ENCODE measurements around the gene PANK3.

The PANK3 gene

GRCh38 chr5:168562279-168562678 is 16.9 kb downstream of the PANK3 start:
- no peak for TF ChIP-seq CTCF (IDR thresholded peaks at IDR 0.05; ENCODE audit: borderline replicate concordance, control extremely low read depth, extremely low read depth, insufficient read depth, missing control alignments)
- in situ Hi-C loops (cut with MboI; ENCODE audit: low sequenced_read_pairs, unreplicated experiment): no loop called here
- DNase-seq (ENCODE audit: low spot score): no peak

- no peak for TF ChIP-seq CTCF (IDR thresholded peaks at IDR 0.05; ENCODE audit: borderline replicate concordance, control extremely low read depth, extremely low read depth, insufficient read depth, missing control alignments)
- no peak for DNase-seq (ENCODE audit: low spot score)
- in situ Hi-C loops (cut with MboI; ENCODE audit: low sequenced_read_pairs, unreplicated experiment): no loop called here
Measured at GRCh38 chr5:168557389-168557788, 21.8 kb downstream of the PANK3 start.

GRCh38 chr5:168553377-168554130 is 25.6 kb downstream of the PANK3 start:
- DNase-seq (ENCODE audit: low spot score): no peak
- TF ChIP-seq CTCF (IDR thresholded peaks at IDR 0.05; ENCODE audit: borderline replicate concordance, control extremely low read depth, extremely low read depth, insufficient read depth, missing control alignments): no peak
- in situ Hi-C loops (cut with MboI; ENCODE audit: low sequenced_read_pairs, unreplicated experiment): no loop called here

- no peak for TF ChIP-seq CTCF (IDR thresholded peaks at IDR 0.05; ENCODE audit: borderline replicate concordance, control extremely low read depth, extremely low read depth, insufficient read depth, missing control alignments)
- in situ Hi-C loops (cut with MboI; ENCODE audit: low sequenced_read_pairs, unreplicated experiment): no loop called here
- no peak for DNase-seq (ENCODE audit: low spot score)
Measured at GRCh38 chr5:168552146-168552545, 27.0 kb downstream of the PANK3 start.

- in situ Hi-C loops (cut with MboI; ENCODE audit: low sequenced_read_pairs, unreplicated experiment): no loop called here
- TF ChIP-seq CTCF (IDR thresholded peaks at IDR 0.05; ENCODE audit: borderline replicate concordance, control extremely low read depth, extremely low read depth, insufficient read depth, missing control alignments): no peak
- no peak for DNase-seq (ENCODE audit: low spot score)
Measured at GRCh38 chr5:168550656-168551055, 28.5 kb downstream of the PANK3 start.

GRCh38 chr5:168549554-168549953 is 29.6 kb downstream of the PANK3 start:
- in situ Hi-C loops (cut with MboI; ENCODE audit: low sequenced_read_pairs, unreplicated experiment): no loop called here
- no peak for TF ChIP-seq CTCF (IDR thresholded peaks at IDR 0.05; ENCODE audit: borderline replicate concordance, control extremely low read depth, extremely low read depth, insufficient read depth, missing control alignments)
- no peak for DNase-seq (ENCODE audit: low spot score)

All from GM13976 (cell line).